ENCODE results near the gene SMIM23.

- no peak for TF ChIP-seq POLR2AphosphoS5 (IDR thresholded peaks at IDR 0.05)
- TF ChIP-seq POLR2A (IDR thresholded peaks at IDR 0.05) = no peak
- TF ChIP-seq CTCF (IDR thresholded peaks at IDR 0.05) = no peak
Observed at GRCh38 chr5:171798418-171798817, 12.8 kb downstream of the SMIM23 start.

All from gastroesophageal sphincter (tissue), 3 donors.